Measurements from ENCODE around the gene RNF4. TPM values are rescaled to one million over a fixed set of nuclear protein-coding genes. Genes with fewer than 3 reads are reported as not detected.

The RNF4 gene
- total RNA-seq, 1 donor, result 68.8 TPM

GRCh38 chr4:2438822-2439718, 29.8 kb upstream of the RNF4 start:
- no peak overlapping the region for H3K4me2 ChIP-seq (ENCODE audit: insufficient read depth, low read length)
- H3K9me3 ChIP-seq (ENCODE audit: low read depth, low read length), result no peaks in the 10 kb centered on the region
- H3K27me3 ChIP-seq (ENCODE audit: insufficient read depth, low read length), result no peaks in the 10 kb centered on the region
- H3K79me2 ChIP-seq (ENCODE audit: insufficient read depth, low read length), result no peaks in the 10 kb centered on the region
- DNase-seq (ENCODE audit: insufficient read length, low spot score, missing footprints), result peak; percentile 79
- no peaks in the 10 kb centered on the region for H4K20me1 ChIP-seq (ENCODE audit: insufficient read depth, low read length)
- no peak overlapping the region for H2AFZ ChIP-seq (ENCODE audit: low read length)
- H3K4me1 ChIP-seq (ENCODE audit: insufficient read depth, low read length), result no peaks in the 10 kb centered on the region
- no peak overlapping the region for H3K4me3 ChIP-seq (ENCODE audit: insufficient read depth, low read length)
- H3K36me3 ChIP-seq (ENCODE audit: insufficient read depth, low read length), result no peaks in the 10 kb centered on the region
- H3K27ac ChIP-seq (ENCODE audit: low read depth, low read length), result no peak overlapping the region
- no peak for TF ChIP-seq CTCF (IDR thresholded peaks at IDR 0.05; ENCODE audit: extremely low read depth, low read depth, low read length)

GRCh38 chr4:2441393-2442174, 27.3 kb upstream of the RNF4 start:
- Histone ChIP-seq H3K4me2 (ENCODE audit: insufficient read depth, low read length) (no peak overlapping the region), H3K4me1 (ENCODE audit: insufficient read depth, low read length) (no peaks in the 10 kb centered on the region), H3K27ac (ENCODE audit: low read depth, low read length) (no peak overlapping the region), H2AFZ (ENCODE audit: low read length) (no peak overlapping the region), H3K4me3 (ENCODE audit: insufficient read depth, low read length) (no peak overlapping the region), H3K79me2 (ENCODE audit: insufficient read depth, low read length) (no peaks in the 10 kb centered on the region), H3K36me3 (ENCODE audit: insufficient read depth, low read length) (no peaks in the 10 kb centered on the region), H3K9me3 (ENCODE audit: low read depth, low read length) (no peaks in the 10 kb centered on the region), H3K27me3 (ENCODE audit: insufficient read depth, low read length) (no peaks in the 10 kb centered on the region), H4K20me1 (ENCODE audit: insufficient read depth, low read length) (no peaks in the 10 kb centered on the region)
- peak; percentile 70 for TF ChIP-seq CTCF (IDR thresholded peaks at IDR 0.05; ENCODE audit: extremely low read depth, low read depth, low read length)
- peak; percentile 98 for DNase-seq (ENCODE audit: insufficient read length, low spot score, missing footprints)

GRCh38 chr4:2442175-2442993, 26.5 kb upstream of the RNF4 start:
- no peaks in the 10 kb centered on the region for H3K79me2 ChIP-seq (ENCODE audit: insufficient read depth, low read length)
- H4K20me1 ChIP-seq (ENCODE audit: insufficient read depth, low read length), result no peaks in the 10 kb centered on the region
- H3K4me3 ChIP-seq (ENCODE audit: insufficient read depth, low read length), result no peak overlapping the region
- no peak for TF ChIP-seq CTCF (IDR thresholded peaks at IDR 0.05; ENCODE audit: extremely low read depth, low read depth, low read length)
- DNase-seq (ENCODE audit: insufficient read length, low spot score, missing footprints), result peak; percentile 58
- no peaks in the 10 kb centered on the region for H3K9me3 ChIP-seq (ENCODE audit: low read depth, low read length)
- H3K27me3 ChIP-seq (ENCODE audit: insufficient read depth, low read length), result no peaks in the 10 kb centered on the region
- H3K4me1 ChIP-seq (ENCODE audit: insufficient read depth, low read length), result no peaks in the 10 kb centered on the region
- H2AFZ ChIP-seq (ENCODE audit: low read length), result no peak overlapping the region
- no peaks in the 10 kb centered on the region for H3K36me3 ChIP-seq (ENCODE audit: insufficient read depth, low read length)
- no peak overlapping the region for H3K4me2 ChIP-seq (ENCODE audit: insufficient read depth, low read length)
- no peak overlapping the region for H3K27ac ChIP-seq (ENCODE audit: low read depth, low read length)
